Jurkat, Clone E6-1 (cell line): ENCODE results near the gene MYOZ3. TPM values are rescaled to one million over a fixed set of nuclear protein-coding genes. Genes with fewer than 3 reads are reported as not detected.
A peak's percentile ranks its signal among the peaks of the same experiment; 100 is the strongest.

ENCODE experiments used
- DNase-seq: peaks from one replicate; pipeline ENCODE4 v3.0.0-alpha.2; 2011; ENCODE audit warnings: low read depth, low spot score
- H3K4me3 ChIP-seq: 2 replicates; pipeline ENCODE4 v1.5.1; 2011; ENCODE audit warnings: mild to moderate bottlenecking, low read length, control low read depth, moderate library complexity
- polyA plus RNA-seq: library from polyadenylated mRNA; unstranded; fragments of >200 nt; gene quantifications from one replicate; pipeline ENCODE4 v1.2.1, GENCODE V29; 2012; ENCODE audit warnings: missing spikeins; ENCODE audit not compliant: insufficient read length, insufficient read depth

MYOZ3 gene, protein sequence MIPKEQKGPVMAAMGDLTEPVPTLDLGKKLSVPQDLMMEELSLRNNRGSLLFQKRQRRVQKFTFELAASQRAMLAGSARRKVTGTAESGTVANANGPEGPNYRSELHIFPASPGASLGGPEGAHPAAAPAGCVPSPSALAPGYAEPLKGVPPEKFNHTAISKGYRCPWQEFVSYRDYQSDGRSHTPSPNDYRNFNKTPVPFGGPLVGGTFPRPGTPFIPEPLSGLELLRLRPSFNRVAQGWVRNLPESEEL
- polyA plus RNA-seq, result 3.3 TPM

GRCh38 chr5:150661086-150661485, at the start of gene MYOZ3:
TSS of gene MYOZ3 (plus strand) at chr5:150661251. CDS start at chr5:150662942, 1,691 bp downstream.
- H3K4me3 ChIP-seq, result no peak within 1 kb of the TSS
- DNase-seq, result no peak

- no peak overlapping the region for H3K4me3 ChIP-seq
- no peak for DNase-seq
Measured at GRCh38 chr5:150612405-150612804, 48.6 kb upstream of the MYOZ3 start.

DNA sequence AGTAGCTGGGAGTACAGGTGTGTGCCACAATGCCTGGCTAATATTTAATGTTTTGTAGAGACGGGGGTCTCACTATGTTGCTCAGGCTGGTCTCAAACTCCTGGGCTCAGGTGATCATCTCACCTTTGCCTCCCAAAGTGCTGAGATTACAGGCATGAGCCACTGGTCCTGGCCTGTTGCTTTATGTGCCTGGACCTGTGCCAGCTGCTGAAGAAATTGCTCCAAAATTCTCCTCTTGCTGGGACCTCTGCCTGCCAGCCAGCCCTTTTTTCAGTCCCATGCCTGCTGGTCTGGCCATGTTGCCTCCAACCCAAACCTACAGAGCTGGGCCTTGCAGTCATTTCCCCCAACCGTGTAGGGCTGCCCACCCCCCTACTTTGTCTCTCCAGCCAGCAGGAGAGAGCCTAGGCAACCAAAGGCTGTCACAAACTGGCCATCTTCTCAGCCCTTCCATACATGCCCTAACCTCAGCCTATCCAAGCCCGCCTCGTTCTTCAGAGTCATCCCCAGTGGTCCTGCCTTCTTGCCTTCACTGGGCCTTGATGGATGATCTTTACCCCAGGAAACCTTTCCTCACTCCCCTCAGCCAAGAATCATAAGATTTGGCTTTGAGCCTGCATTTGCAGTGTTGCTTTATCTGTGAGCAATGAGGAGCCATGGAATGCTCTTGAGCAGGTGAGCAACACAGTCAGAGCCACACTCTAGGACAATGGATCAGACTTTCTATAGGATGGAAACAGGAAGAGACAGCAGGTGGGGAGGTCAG, 48.0 kb upstream of the MYOZ3 start:
- no peak for DNase-seq
- no peak overlapping the region for H3K4me3 ChIP-seq

GRCh38 chr5:150613991-150614660, 46.9 kb upstream of the MYOZ3 start:
- DNase-seq, result no peak
- H3K4me3 ChIP-seq, result no peak overlapping the region

GRCh38 chr5:150614661-150615060, 46.4 kb upstream of the MYOZ3 start:
- DNase-seq, result no peak
- no peak overlapping the region for H3K4me3 ChIP-seq

DNA sequence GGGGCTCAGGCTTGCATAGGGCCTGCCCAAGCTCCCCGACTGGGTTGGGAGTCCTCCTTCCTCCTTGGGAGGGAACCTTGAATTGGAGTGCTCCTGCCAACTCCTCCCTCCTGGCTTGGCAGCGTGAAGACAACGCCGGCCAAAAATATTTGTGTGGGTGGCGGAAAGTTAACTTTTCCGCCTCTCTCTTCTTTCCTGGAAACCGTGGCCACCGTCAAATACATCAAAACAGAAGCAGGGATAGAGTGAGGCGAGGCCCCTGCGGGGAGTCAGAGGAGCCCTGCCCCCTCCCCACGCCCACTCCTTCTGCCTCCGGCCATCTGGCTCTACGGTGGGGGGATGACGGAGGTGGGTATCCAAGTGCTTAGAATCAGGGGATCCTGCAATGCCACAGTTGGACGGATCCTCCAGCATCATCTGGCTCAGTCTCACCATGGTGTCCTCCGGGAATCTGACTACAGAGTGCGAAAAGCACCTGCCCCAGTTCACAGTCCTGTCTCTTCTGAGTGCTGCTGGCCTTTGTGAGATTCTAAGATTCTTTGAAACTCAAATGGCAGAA, 45.8 kb upstream of the MYOZ3 start:
- H3K4me3 ChIP-seq, result no peak overlapping the region
- DNase-seq, result no peak

GRCh38 chr5:150616024-150616470, 45.0 kb upstream of the MYOZ3 start:
- DNase-seq, result no peak
- no peak overlapping the region for H3K4me3 ChIP-seq

DNA sequence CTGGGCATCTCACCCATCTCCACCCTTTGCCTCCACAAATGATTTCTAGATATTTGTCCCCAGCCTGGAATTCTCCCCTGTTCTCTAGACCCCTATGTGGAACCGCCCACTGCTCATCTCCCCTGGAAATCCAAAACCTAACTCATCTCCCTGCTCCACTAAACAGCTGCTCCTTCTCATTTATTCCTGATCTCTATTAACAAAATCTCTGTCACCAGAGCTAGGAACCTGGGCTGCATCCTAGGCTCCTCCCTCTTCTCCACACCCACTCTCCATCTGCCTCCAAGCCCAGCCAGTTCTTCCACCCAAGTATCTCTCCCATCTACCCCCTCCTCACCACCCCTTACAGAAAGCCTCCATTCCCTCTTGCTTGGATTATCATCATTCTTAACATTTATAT, 44.5 kb upstream of the MYOZ3 start:
- H3K4me3 ChIP-seq, result no peak overlapping the region
- DNase-seq, result no peak

DNA sequence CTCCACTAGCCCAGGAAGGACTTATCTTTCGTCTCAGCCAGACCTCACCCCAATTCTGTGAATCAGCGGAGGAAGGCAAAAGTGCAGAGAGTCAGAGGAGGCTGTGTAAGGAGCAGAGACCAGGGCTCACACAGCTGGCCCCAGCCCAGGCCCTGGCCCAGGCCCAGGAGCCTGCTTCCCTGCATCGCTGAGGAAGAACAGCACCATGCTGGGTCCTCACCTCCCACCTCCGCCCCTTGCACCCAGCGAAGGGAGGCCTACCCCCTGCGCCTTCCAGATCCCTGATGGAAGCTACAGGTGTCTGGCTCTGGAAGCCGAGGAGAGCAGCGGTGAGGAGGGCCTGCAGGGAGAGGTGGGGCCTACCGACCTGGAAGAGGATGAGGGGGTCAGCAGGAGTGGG, 42.9 kb upstream of the MYOZ3 start:
- no peak overlapping the region for H3K4me3 ChIP-seq
- no peak for DNase-seq

- DNase-seq, result no peak
- no peak overlapping the region for H3K4me3 ChIP-seq
Measured at GRCh38 chr5:150618588-150619281, 42.3 kb upstream of the MYOZ3 start.

DNA sequence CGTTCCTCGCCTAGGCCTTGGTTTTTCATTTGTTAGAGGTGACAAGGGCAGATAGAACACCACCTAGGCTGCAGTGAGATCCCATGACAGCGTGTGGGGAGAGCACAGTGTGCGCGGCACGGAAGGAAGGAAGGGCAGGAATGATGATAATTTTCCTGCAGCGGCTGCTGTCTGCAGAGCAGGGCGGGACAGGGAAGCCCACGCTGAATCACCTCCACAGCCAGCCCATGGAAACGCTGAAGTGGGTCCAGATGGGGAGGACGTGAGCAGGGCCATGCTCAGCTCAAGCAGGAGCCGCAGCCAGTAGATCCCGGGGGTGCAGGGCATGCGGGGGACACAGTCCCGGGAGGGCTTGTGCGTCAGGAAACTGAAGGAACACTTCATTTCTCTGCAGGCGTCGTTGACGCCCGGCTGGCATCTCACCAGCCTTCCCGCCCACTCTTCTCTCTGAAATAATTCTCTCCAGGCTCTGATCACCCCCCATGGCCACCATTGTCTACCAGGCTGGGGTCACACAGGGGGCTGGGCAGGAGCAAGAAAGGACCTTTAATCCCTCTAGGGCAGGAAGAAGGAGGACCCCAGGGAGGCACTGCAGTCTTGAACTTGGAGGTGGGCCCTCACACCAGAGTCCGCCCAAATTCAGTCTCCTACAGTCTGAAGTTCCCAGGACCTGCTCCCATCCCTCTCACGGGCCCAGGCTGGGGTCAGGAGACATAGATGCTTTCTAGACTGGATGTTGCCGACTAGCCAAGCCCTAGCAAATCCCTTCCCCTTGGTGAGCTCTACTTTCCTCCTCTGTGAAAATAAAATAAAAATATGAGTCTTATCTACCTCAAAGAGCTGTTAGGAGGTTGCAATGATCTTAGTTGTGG, 41.5 kb upstream of the MYOZ3 start:
- no peak for DNase-seq
- no peak overlapping the region for H3K4me3 ChIP-seq

DNA sequence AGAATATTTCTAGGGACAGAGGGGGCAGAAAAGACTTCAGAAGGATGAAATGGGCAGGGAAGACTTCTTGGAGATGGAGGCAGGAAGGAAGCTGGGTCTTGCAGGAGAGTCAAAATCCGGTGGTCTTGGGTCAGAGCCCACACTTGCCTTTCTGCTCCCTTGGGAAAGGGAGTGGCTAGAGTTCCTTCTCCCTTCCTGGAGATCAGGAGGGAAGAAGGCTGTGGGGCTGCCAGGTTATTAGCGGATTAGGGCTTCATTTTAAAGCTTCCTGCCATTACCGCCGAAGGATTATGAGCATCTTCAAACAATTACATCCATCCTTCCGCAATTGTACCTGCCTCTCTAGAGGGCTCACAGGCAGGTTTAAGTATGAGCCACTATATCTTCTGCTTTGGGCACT, 39.8 kb upstream of the MYOZ3 start:
- H3K4me3 ChIP-seq, result no peak overlapping the region
- DNase-seq, result no peak

- DNase-seq, result no peak
- H3K4me3 ChIP-seq, result no peak overlapping the region
Measured at GRCh38 chr5:150622157-150622556, 38.9 kb upstream of the MYOZ3 start.

GRCh38 chr5:150623152-150623877, 37.7 kb upstream of the MYOZ3 start:
- no peak overlapping the region for H3K4me3 ChIP-seq

GRCh38 chr5:150623878-150624216, 37.2 kb upstream of the MYOZ3 start:
- H3K4me3 ChIP-seq, result no peak overlapping the region
- no peak for DNase-seq

More at GRCh38 chr5:150623152-150623877, 37.7 kb upstream of the MYOZ3 start:
- no peak for DNase-seq

GRCh38 chr5:150624334-150625163, 36.5 kb upstream of the MYOZ3 start:
- no peak for DNase-seq
- peak overlapping the region; percentile 33 for H3K4me3 ChIP-seq

- DNase-seq, result no peak
- H3K4me3 ChIP-seq, result peak overlapping the region; percentile 33; the same call in 1 of the 2 replicates
Measured at GRCh38 chr5:150625164-150625535, 35.9 kb upstream of the MYOZ3 start.
